IMR-90 (cell line): Measurements from ENCODE around the gene RAD51B. TPM values are rescaled to one million over a fixed set of nuclear protein-coding genes. Genes with fewer than 3 reads are reported as not detected.

Source experiments
- ATAC-seq: fragments of 200-7000 bp; cut with Tn5 transposase; 2 replicates; pipeline ENCODE4 v1.9.1; 2020; ENCODE audit warnings: low read depth, mild to moderate bottlenecking, moderate library complexity
- BruUV-seq: library from RNA; stranded (reverse); fragments of 400-500 nt; replicated peaks from 2 replicates; lab custom pipeline; 2021; lab: Mats Ljungman, UMichigan
- CTCF ChIA-PET: fragments of 300-600 bp; formaldehyde crosslinking; extraction: SDS; loops from one replicate; lab custom pipeline; 2021; ENCODE audit warnings: antibody characterized with exemption; lab: Yijun Ruan, JAX
- POLR2A ChIA-PET: fragments of 300-600 bp; sonication (Branson Sonifier 250); formaldehyde crosslinking; loops from one replicate; lab custom pipeline; 2022; ENCODE audit warnings: antibody characterized with exemption; ENCODE audit not compliant: unreplicated experiment; lab: Charles Lee
- DNase-seq: peaks from one replicate; pipeline ENCODE4 v3.0.0; 2013
- H2AFZ ChIP-seq: replicated peaks from 2 replicates; pipeline ENCODE3; 2013; ENCODE audit warnings: low read length, mild to moderate bottlenecking; ENCODE audit not compliant: poor library complexity
- H2AK5ac ChIP-seq: 2 replicates; pipeline ENCODE4 v1.6.1; 2013; ENCODE audit warnings: low read depth, low read length, inconsistent platforms
- H2AK9ac ChIP-seq: replicated peaks from 2 replicates; pipeline ENCODE3; 2013; ENCODE audit warnings: mild to moderate bottlenecking, low read depth, low read length, moderate library complexity; ENCODE audit not compliant: poor library complexity
- H2BK120ac ChIP-seq: 2 replicates; pipeline ENCODE4 v1.6.1; 2013; ENCODE audit warnings: low read depth, low read length, inconsistent platforms
- H2BK15ac ChIP-seq: 3 replicates; pipeline ENCODE4 v1.6.1; 2013; ENCODE audit warnings: low read depth, low read length, inconsistent platforms
- H2BK20ac ChIP-seq: 2 replicates; pipeline ENCODE4 v1.6.1; 2013; ENCODE audit warnings: low read depth, mild to moderate bottlenecking, inconsistent platforms, low read length, moderate library complexity
- H2BK5ac ChIP-seq: 2 replicates; pipeline ENCODE4 v1.6.1; 2013; ENCODE audit warnings: mild to moderate bottlenecking, low read depth, low read length, inconsistent platforms; ENCODE audit not compliant: poor library complexity, severe bottlenecking
- H3K14ac ChIP-seq: replicated peaks from 2 replicates; pipeline ENCODE4 v1.6.1; 2013; ENCODE audit warnings: low read depth, low read length, inconsistent platforms
- H3K18ac ChIP-seq: 2 replicates; pipeline ENCODE4 v1.6.1; 2013; ENCODE audit warnings: low read depth, low read length, control low read depth
- H3K23ac ChIP-seq: 2 replicates; pipeline ENCODE4 v1.6.1; 2013; ENCODE audit warnings: low read depth, low read length, inconsistent platforms
- H3K27ac ChIP-seq: 2 replicates; pipeline ENCODE4 v1.5.1; 2013; ENCODE audit warnings: mild to moderate bottlenecking, control low read depth, low read length; ENCODE audit not compliant: insufficient read depth
- H3K27me3 ChIP-seq: 2 replicates; pipeline ENCODE4 v1.6.1; 2013; ENCODE audit warnings: low read length; ENCODE audit not compliant: control insufficient read depth, insufficient read depth
- H3K36me3 ChIP-seq: 2 replicates; pipeline ENCODE4 v1.6.1; 2013; ENCODE audit warnings: low read length, mixed read lengths; ENCODE audit not compliant: control insufficient read depth, insufficient read depth
- H3K4ac ChIP-seq: 2 replicates; pipeline ENCODE4 v1.6.1; 2013; ENCODE audit warnings: low read depth, low read length, inconsistent platforms
- H3K4me1 ChIP-seq: 2 replicates; pipeline ENCODE4 v1.6.1; 2013; ENCODE audit warnings: low read length, mixed read lengths; ENCODE audit not compliant: control insufficient read depth, insufficient read depth
- H3K4me2 ChIP-seq: 2 replicates; pipeline ENCODE4 v1.6.1; 2013; ENCODE audit warnings: low read depth, mild to moderate bottlenecking, control low read depth, low read length, moderate library complexity
- H3K4me3 ChIP-seq: 2 replicates; pipeline ENCODE4 v1.5.1; 2013; ENCODE audit warnings: low read depth, mild to moderate bottlenecking, control low read depth, low read length, moderate library complexity; ENCODE audit not compliant: insufficient read depth
- H3K56ac ChIP-seq: 2 replicates; pipeline ENCODE4 v1.6.1; 2013; ENCODE audit warnings: low read length, inconsistent platforms; ENCODE audit not compliant: insufficient read depth; ENCODE audit errors: extremely low read depth
- H3K79me1 ChIP-seq, 2 experiments: 2 replicates each; pipeline ENCODE4 v1.6.1; 2013; ENCODE audit warnings: low read length in 2 of 2, inconsistent platforms in 1 of 2, low read depth in 1 of 2
- H3K9ac ChIP-seq: 2 replicates; pipeline ENCODE4 v1.6.1; 2013; ENCODE audit warnings: low read depth, low read length, control low read depth
- H3K9me1 ChIP-seq: 2 replicates; pipeline ENCODE4 v1.6.1; 2013; ENCODE audit warnings: low read length, inconsistent platforms; ENCODE audit not compliant: insufficient read depth
- H3K9me3 ChIP-seq: 2 replicates; pipeline ENCODE4 v1.6.1; 2013; ENCODE audit warnings: low read length; ENCODE audit not compliant: control insufficient read depth, insufficient read depth
- H4K20me1 ChIP-seq: 2 replicates; pipeline ENCODE4 v1.6.1; 2013; ENCODE audit warnings: low read length, inconsistent platforms; ENCODE audit not compliant: insufficient read depth
- H4K5ac ChIP-seq: 2 replicates; pipeline ENCODE4 v1.6.1; 2013; ENCODE audit warnings: mild to moderate bottlenecking, low read depth, low read length, control low read depth
- H4K8ac ChIP-seq, 2 experiments: 2 replicates each; pipeline ENCODE4 v1.6.1; 2013; ENCODE audit warnings: low read depth in 2 of 2, low read length in 2 of 2, control low read depth in 1 of 2, inconsistent platforms in 1 of 2
- H4K91ac ChIP-seq: 2 replicates; pipeline ENCODE4 v1.6.1; 2013; ENCODE audit warnings: low read depth, low read length, inconsistent platforms; ENCODE audit not compliant: insufficient read depth
- BHLHE40 ChIP-seq: fragments of 150-350 bp; IDR thresholded peaks from 2 replicates; pipeline ENCODE4 v1.6.1; 2016; ENCODE audit warnings: mild to moderate bottlenecking, low read depth, low read length
- CEBPB ChIP-seq: IDR thresholded peaks from 2 replicates; pipeline ENCODE4 v1.6.1; 2012; ENCODE audit warnings: low read depth, low read length, improper control_type of control experiment
- CHD1 ChIP-seq: IDR thresholded peaks from 2 replicates; pipeline ENCODE4 v1.6.1; 2012; ENCODE audit warnings: low read depth, low read length, improper control_type of control experiment
- FOS ChIP-seq: fragments of 150-350 bp; IDR thresholded peaks from 2 replicates; pipeline ENCODE4 v1.6.1; 2016; ENCODE audit warnings: low read depth, low read length
- MAFK ChIP-seq: IDR thresholded peaks from 2 replicates; pipeline ENCODE4 v1.6.1; 2012; ENCODE audit warnings: low read depth, low read length, improper control_type of control experiment
- MAZ ChIP-seq: IDR thresholded peaks from 2 replicates; pipeline ENCODE4 v1.6.1; 2012; ENCODE audit warnings: low read depth, mild to moderate bottlenecking, low read length, improper control_type of control experiment, moderate library complexity, borderline replicate concordance
- NFE2L2 ChIP-seq: fragments of 150-350 bp; IDR thresholded peaks from 2 replicates; pipeline ENCODE4 v1.6.1; 2016; ENCODE audit warnings: low read depth, mild to moderate bottlenecking, low read length
- POLR2A ChIP-seq: IDR thresholded peaks from 2 replicates; pipeline ENCODE4 v1.6.1; 2012; ENCODE audit warnings: mild to moderate bottlenecking, low read depth, low read length
- RAD21 ChIP-seq: IDR thresholded peaks from 2 replicates; pipeline ENCODE4 v1.6.1; 2012; ENCODE audit warnings: low read length, improper control_type of control experiment
- RCOR1 ChIP-seq: IDR thresholded peaks from 2 replicates; pipeline ENCODE4 v1.6.1; 2012; ENCODE audit warnings: mild to moderate bottlenecking, low read length, improper control_type of control experiment; ENCODE audit not compliant: insufficient replicate concordance
- RFX5 ChIP-seq: IDR thresholded peaks from 2 replicates; pipeline ENCODE4 v1.8.0; 2012; ENCODE audit warnings: low read depth, mild to moderate bottlenecking, low read length, moderate library complexity
- SMC3 ChIP-seq: fragments of 150-350 bp; IDR thresholded peaks from 2 replicates; pipeline ENCODE4 v1.6.1; 2016; ENCODE audit warnings: low read depth, mild to moderate bottlenecking, antibody characterized with exemption, low read length, moderate library complexity
- WGBS, 2 experiments: methylation state at CpG; one replicate each; pipeline versions ENCODE4 v1.1.5 to v1.1.7; 2013; ENCODE audit warnings: missing lambda C conversion rate in 2 of 2; ENCODE audit not compliant: insufficient read length in 1 of 2; ENCODE audit errors: extremely low coverage in 2 of 2; 5-methylcytosine and 5-hydroxymethylcytosine counted together
- dilution Hi-C: fragments of 300-500 bp; cut with HindIII; formaldehyde crosslinking; loops from one replicate; pipeline ENCODE4 v1.14.3; 2018; ENCODE audit warnings: low sequenced_read_pairs; ENCODE audit not compliant: unreplicated experiment
- in situ Hi-C: fragments of 300-500 bp; cut with MboI; formaldehyde crosslinking; loops from 3 replicates; pipeline ENCODE4 v1.14.3; 2019; ENCODE audit warnings: low sequenced_read_pairs, inconsistent platforms, mixed read lengths
- intact Hi-C: fragments of 100-400 bp; cut with micrococcal nuclease; formaldehyde crosslinking; loops from 2 replicates; pipeline ENCODE4 v1.10.0; 2022
- polyA plus RNA-seq, 3 experiments: library from polyadenylated mRNA; depleted of rRNA; stranded (reverse); fragments of >200 nt; gene quantifications; 2 replicates each; pipeline ENCODE4 v1.2.3, GENCODE V29; 2012; ENCODE audit warnings: low replicate concordance in 1 of 3
- total RNA-seq: library from RNA; depleted of rRNA; stranded (reverse); fragments of >200 nt; gene quantifications from 2 replicates; pipeline ENCODE4 v1.2.3, GENCODE V29; 2012
- TF ChIP-seq, protein P1 (sequence below): fragments of 150-350 bp; IDR thresholded peaks from 2 replicates; pipeline ENCODE4 v1.6.1; 2016; ENCODE audit warnings: low read depth, mild to moderate bottlenecking, low read length, moderate library complexity, borderline replicate concordance
- TF ChIP-seq, protein P2 (sequence below): fragments of 150-350 bp; IDR thresholded peaks from 2 replicates; pipeline ENCODE4 v1.6.1; 2017; ENCODE audit warnings: mild to moderate bottlenecking, antibody characterized with exemption, low read length, low read depth

The RAD51B gene
- total and polyA plus RNA-seq, 2 of the 4 experiments (the other 2 are of a cell fraction): 5.1 to 18.8 TPM

DNA sequence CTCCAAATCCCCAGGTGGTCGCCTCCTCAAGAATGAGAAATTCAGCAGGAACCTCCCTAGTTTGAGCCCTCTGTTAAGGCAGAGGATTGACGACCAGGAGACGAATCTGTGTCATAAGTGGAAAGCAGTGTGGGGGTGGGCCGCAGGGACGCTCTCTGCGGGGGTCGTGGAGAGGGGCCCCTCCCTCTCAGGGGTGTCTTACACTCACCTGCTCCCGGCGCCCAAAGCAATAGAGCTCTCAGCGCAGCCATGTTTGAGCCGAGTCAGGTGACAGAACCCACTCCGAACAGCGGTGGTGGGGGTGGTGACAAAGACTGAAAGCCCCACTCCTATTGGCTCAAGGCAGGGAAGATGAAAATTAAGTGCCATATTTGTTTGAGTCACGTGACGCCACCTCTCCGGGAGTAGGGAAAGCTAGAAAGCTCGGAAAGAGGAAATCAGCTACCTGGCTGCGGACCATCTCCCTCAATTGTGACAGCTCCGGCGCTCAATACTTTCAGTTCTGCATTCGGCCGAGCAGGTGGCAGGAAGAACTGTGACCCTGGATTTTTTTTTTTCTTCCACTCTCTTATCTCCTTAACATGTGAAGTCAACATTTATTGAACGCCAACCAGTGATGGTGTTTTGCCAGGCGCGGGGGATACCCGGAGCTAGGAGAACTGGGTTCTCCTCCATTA lies 3.1 kb upstream of the RAD51B start, which contains the start of gene ZFYVE26:
Gene ZFYVE26 (minus strand): TSS at position 265 of the 677 bp plus-strand sequence. CDS start 627 bp downstream, outside the sequence.
- DNase-seq (peak; percentile 94), ATAC-seq (peak; percentile 95)
- no peaks in the 10 kb centered on the region for H3K9me3 ChIP-seq
- peaks cover 3% of the 10 kb centered on the region; the same call in 1 of the 2 replicates for H3K9me1 ChIP-seq
- WGBS, 2 experiments: 0% methylated on average over 3 of the region's 26 CpGs; no CpG with 5 or more reads in 1 of the 2 experiments
- H2AK9ac ChIP-seq: peak within 1 kb of the TSS; percentile 71
- H3K79me1 ChIP-seq: peaks cover 6 to 35% of the 10 kb centered on the region in 2 experiments
- dilution Hi-C loops: no loop called here
- no peaks in the 10 kb centered on the region for H3K36me3 ChIP-seq
- H4K5ac ChIP-seq: peak within 1 kb of the TSS; percentile 91
- no TSS peak for BruUV-seq
- no peaks in the 10 kb centered on the region for H3K27me3 ChIP-seq
- peak within 1 kb of the TSS; percentile 55 for H3K9ac ChIP-seq
- H2AK5ac ChIP-seq: no peak within 1 kb of the TSS
- peak within 1 kb of the TSS; percentile 16 for H2BK5ac ChIP-seq
- H3K14ac ChIP-seq: 0 out of 2 replicates have a peak within 1 kb of the TSS, but pooled peaks have one; percentile 32
- peak within 1 kb of the TSS; percentile 17 for H4K91ac ChIP-seq
- H3K27ac ChIP-seq: peak within 1 kb of the TSS; percentile 45
- H3K4ac ChIP-seq: peak within 1 kb of the TSS; percentile 55
- POLR2A ChIA-PET: interaction anchor here (0.6 to 0.7 kb wide), 2 partner anchors 307 to 1288 kb away, joined by 3 to 4 read pairs; no protein-coding TSS in a partner anchor
- H2AFZ ChIP-seq: peak within 1 kb of the TSS; percentile 94
- CTCF ChIA-PET: interaction anchor here (1.0 kb wide), 1 partner anchor 22 kb away, joined by 3 read pairs; no protein-coding TSS in a partner anchor
- peaks cover 2% of the 10 kb centered on the region; the same call in 1 of the 2 replicates for H3K4me1 ChIP-seq
- in situ Hi-C loops: no loop called here
- H2BK120ac ChIP-seq: no peak within 1 kb of the TSS
- no peak within 1 kb of the TSS for H3K18ac ChIP-seq
- intact Hi-C loops: no loop called here
- H3K4me2 ChIP-seq: peak within 1 kb of the TSS; percentile 89
- peak within 1 kb of the TSS; percentile 78 for H3K4me3 ChIP-seq
- H3K23ac ChIP-seq: 0 out of 2 replicates have a peak within 1 kb of the TSS, but pooled peaks have one; percentile 33
- H4K20me1 ChIP-seq: no peaks in the 10 kb centered on the region
- H2BK20ac ChIP-seq: no peak within 1 kb of the TSS
- no peak within 1 kb of the TSS for H2BK15ac ChIP-seq
- H4K8ac ChIP-seq: peak within 1 kb of the TSS; percentile 82 to 84
- H3K56ac ChIP-seq: 0 out of 2 replicates have a peak within 1 kb of the TSS, but pooled peaks have one; percentile 20
- TF ChIP-seq RFX5 (no peak), FOS (no peak), CEBPB (no peak), POLR2A (no peak; the same call in 1 of the 2 replicates), BHLHE40 (peak; percentile 80; the same call in 1 of the 2 replicates), MAFK (no peak), MAZ (peak; percentile 82), RCOR1 (no peak), CHD1 (no peak), RAD21 (no peak), NFE2L2 (no peak), SMC3 (no peak)
- TF ChIP-seq, protein P1, sequence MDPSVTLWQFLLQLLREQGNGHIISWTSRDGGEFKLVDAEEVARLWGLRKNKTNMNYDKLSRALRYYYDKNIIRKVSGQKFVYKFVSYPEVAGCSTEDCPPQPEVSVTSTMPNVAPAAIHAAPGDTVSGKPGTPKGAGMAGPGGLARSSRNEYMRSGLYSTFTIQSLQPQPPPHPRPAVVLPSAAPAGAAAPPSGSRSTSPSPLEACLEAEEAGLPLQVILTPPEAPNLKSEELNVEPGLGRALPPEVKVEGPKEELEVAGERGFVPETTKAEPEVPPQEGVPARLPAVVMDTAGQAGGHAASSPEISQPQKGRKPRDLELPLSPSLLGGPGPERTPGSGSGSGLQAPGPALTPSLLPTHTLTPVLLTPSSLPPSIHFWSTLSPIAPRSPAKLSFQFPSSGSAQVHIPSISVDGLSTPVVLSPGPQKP: no peak
- TF ChIP-seq, protein P2, sequence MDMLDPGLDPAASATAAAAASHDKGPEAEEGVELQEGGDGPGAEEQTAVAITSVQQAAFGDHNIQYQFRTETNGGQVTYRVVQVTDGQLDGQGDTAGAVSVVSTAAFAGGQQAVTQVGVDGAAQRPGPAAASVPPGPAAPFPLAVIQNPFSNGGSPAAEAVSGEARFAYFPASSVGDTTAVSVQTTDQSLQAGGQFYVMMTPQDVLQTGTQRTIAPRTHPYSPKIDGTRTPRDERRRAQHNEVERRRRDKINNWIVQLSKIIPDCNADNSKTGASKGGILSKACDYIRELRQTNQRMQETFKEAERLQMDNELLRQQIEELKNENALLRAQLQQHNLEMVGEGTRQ: peak; percentile 98
